Mucosa of rectum (tissue), 2 donors: ENCODE results near the gene NSD1.
"Not testable (repeated sequence)": the region's sequence is repeated elsewhere in the genome, so short reads cannot be mapped to it uniquely, and the experiment has no call there.

Experiments used
- H3K27ac ChIP-seq, 2 donors: one replicate each; pipeline ENCODE4 v1.7.0; 2013; ENCODE audit warnings: inconsistent platforms in 2 of 2, low read depth in 2 of 2, low read length in 2 of 2
- H3K27me3 ChIP-seq, 2 donors: one replicate each; pipeline ENCODE4 v1.7.0; 2013; ENCODE audit warnings: low read length in 2 of 2; ENCODE audit not compliant: control insufficient read depth in 2 of 2, insufficient read depth in 2 of 2
- H3K36me3 ChIP-seq, 2 donors: one replicate each; pipeline ENCODE4 v1.7.0; 2013; ENCODE audit warnings: low read length in 2 of 2; ENCODE audit not compliant: control insufficient read depth in 2 of 2, insufficient read depth in 2 of 2
- H3K4me1 ChIP-seq, 2 donors: one replicate each; pipeline ENCODE4 v1.7.0; 2013; ENCODE audit warnings: low read length in 2 of 2, mild to moderate bottlenecking in 1 of 2; ENCODE audit not compliant: control insufficient read depth in 2 of 2, insufficient read depth in 2 of 2
- H3K4me3 ChIP-seq, 2 donors: one replicate each; pipeline ENCODE4 v1.7.0; 2013; ENCODE audit warnings: low read length in 2 of 2
- H3K9ac ChIP-seq, 2 donors: one replicate each; pipeline ENCODE4 v1.7.0; 2013; ENCODE audit warnings: low read length in 2 of 2, low read depth in 1 of 2, mild to moderate bottlenecking in 1 of 2
- H3K9me3 ChIP-seq, 2 donors: one replicate each; pipeline ENCODE4 v1.7.0; 2013; ENCODE audit warnings: low read length in 2 of 2; ENCODE audit not compliant: control insufficient read depth in 2 of 2
- donor health status: healthy.
- donor health status: Normal muscosa, but diverticular disease.

NSD1 gene

GRCh38 chr5:177242304-177242703 is 108.7 kb downstream of the NSD1 start:
- no peak overlapping the region for H3K4me3 ChIP-seq
- no peaks in the 10 kb centered on the region for H3K27me3 ChIP-seq
- H3K9me3 ChIP-seq = no peaks in the 10 kb centered on the region
- H3K27ac ChIP-seq = no peak overlapping the region
- no peak overlapping the region for H3K9ac ChIP-seq
- no peaks in the 10 kb centered on the region for H3K4me1 ChIP-seq
- peaks cover 49 to 64% of the 10 kb centered on the region in 2 donors for H3K36me3 ChIP-seq

GRCh38 chr5:177249761-177250537 is 116.4 kb downstream of the NSD1 start:
- H3K36me3 ChIP-seq = peaks cover 60 to 65% of the 10 kb centered on the region in 2 donors
- no peak overlapping the region for H3K4me3 ChIP-seq
- no peaks in the 10 kb centered on the region for H3K4me1 ChIP-seq
- H3K27me3 ChIP-seq = no peaks in the 10 kb centered on the region
- H3K9me3 ChIP-seq = no peaks in the 10 kb centered on the region
- H3K27ac ChIP-seq = no peak overlapping the region
- no peak overlapping the region for H3K9ac ChIP-seq

GRCh38 chr5:177253252-177253651 is 119.7 kb downstream of the NSD1 start:
- no peak overlapping the region for H3K27ac ChIP-seq
- H3K9ac ChIP-seq = no peak overlapping the region
- H3K9me3 ChIP-seq = no peaks in the 10 kb centered on the region
- H3K36me3 ChIP-seq = peaks cover 44 to 49% of the 10 kb centered on the region in 2 donors
- no peaks in the 10 kb centered on the region for H3K4me1 ChIP-seq
- H3K27me3 ChIP-seq = no peaks in the 10 kb centered on the region
- no peak overlapping the region for H3K4me3 ChIP-seq

- Histone ChIP-seq H3K36me3 (peaks cover 44 to 58% of the 10 kb centered on the region in 2 donors), H3K27ac (no peak overlapping the region), H3K4me3 (no peak overlapping the region), H3K9ac (no peak overlapping the region), H3K4me1 (no peaks in the 10 kb centered on the region), H3K9me3 (no peaks in the 10 kb centered on the region), H3K27me3 (no peaks in the 10 kb centered on the region)
Observed at GRCh38 chr5:177256296-177256695, 122.7 kb downstream of the NSD1 start.

GRCh38 chr5:177258711-177259110 is 125.1 kb downstream of the NSD1 start:
- H3K4me3 ChIP-seq = not testable (repeated sequence)
- H3K36me3 ChIP-seq = peaks cover 33 to 50% of the 10 kb centered on the region in 2 donors

GRCh38 chr5:177260961-177261360 is 127.4 kb downstream of the NSD1 start:
- Histone ChIP-seq H3K9ac (no peak overlapping the region), H3K4me3 (no peak overlapping the region), H3K36me3 (peaks cover 35 to 50% of the 10 kb centered on the region in 2 donors), H3K27ac (no peak overlapping the region), H3K4me1 (no peaks in the 10 kb centered on the region), H3K9me3 (no peaks in the 10 kb centered on the region), H3K27me3 (no peaks in the 10 kb centered on the region)

More at GRCh38 chr5:177258711-177259110, 125.1 kb downstream of the NSD1 start:
- not testable (repeated sequence) for H3K9me3 ChIP-seq, H3K27me3 ChIP-seq, H3K4me1 ChIP-seq, H3K9ac ChIP-seq, H3K27ac ChIP-seq

GRCh38 chr5:177261510-177261909 is 127.9 kb downstream of the NSD1 start:
- Histone ChIP-seq H3K9me3 (no peaks in the 10 kb centered on the region), H3K9ac (no peak overlapping the region), H3K4me3 (no peak overlapping the region), H3K4me1 (no peaks in the 10 kb centered on the region), H3K36me3 (peaks cover 37 to 56% of the 10 kb centered on the region in 2 donors), H3K27ac (no peak overlapping the region), H3K27me3 (no peaks in the 10 kb centered on the region)

- H3K36me3 ChIP-seq = peaks cover 32 to 58% of the 10 kb centered on the region in 2 donors
- H3K9ac ChIP-seq = no peak overlapping the region
- no peaks in the 10 kb centered on the region for H3K9me3 ChIP-seq
- no peak overlapping the region for H3K27ac ChIP-seq
- no peak overlapping the region for H3K4me3 ChIP-seq
- no peaks in the 10 kb centered on the region for H3K4me1 ChIP-seq
- no peaks in the 10 kb centered on the region for H3K27me3 ChIP-seq
Observed at GRCh38 chr5:177264178-177264577, 130.6 kb downstream of the NSD1 start.

GRCh38 chr5:177265395-177265794 is 131.8 kb downstream of the NSD1 start:
- Histone ChIP-seq H3K4me1 (no peaks in the 10 kb centered on the region), H3K9me3 (no peaks in the 10 kb centered on the region), H3K4me3 (no peak overlapping the region), H3K27me3 (no peaks in the 10 kb centered on the region), H3K9ac (no peak overlapping the region), H3K27ac (no peak overlapping the region), H3K36me3 (peaks cover 34 to 61% of the 10 kb centered on the region in 2 donors)

GRCh38 chr5:177269232-177269895 is 135.8 kb downstream of the NSD1 start:
- H3K4me1 ChIP-seq = no peaks in the 10 kb centered on the region
- no peaks in the 10 kb centered on the region for H3K27me3 ChIP-seq
- H3K9me3 ChIP-seq = no peaks in the 10 kb centered on the region
- no peak overlapping the region for H3K9ac ChIP-seq
- H3K4me3 ChIP-seq = no peak overlapping the region
- H3K36me3 ChIP-seq = peaks cover 36 to 49% of the 10 kb centered on the region in 2 donors
- no peak overlapping the region for H3K27ac ChIP-seq
